CD4-positive, CD25-positive, alpha-beta regulatory T cell (primary cell): ENCODE data around the gene ADH4. TPM values are rescaled to one million over a fixed set of nuclear protein-coding genes. Genes with fewer than 3 reads are reported as not detected.
"Not testable (repeated sequence)": the region's sequence is repeated elsewhere in the genome, so short reads cannot be mapped to it uniquely, and the experiment has no call there.

ENCODE experiments used
- ATAC-seq, 2 donors: fragments of 150-1000 bp; cut with Tn5 transposase; one replicate each; pipeline ENCODE4 v1.10.0; 2021; ENCODE audit warnings: low read depth in 2 of 2, moderate number of reproducible peaks in 2 of 2, moderate library complexity in 1 of 2
- DNase-seq, 3 donors: peaks; one replicate each; pipeline versions ENCODE4 v3.0.0 to v3.0.0-alpha.2; 2012 to 2022; ENCODE audit warnings: mixed read lengths in 1 of 3
- H3K27ac ChIP-seq: one replicate; pipeline ENCODE4 v1.7.0; 2013; ENCODE audit warnings: mild to moderate bottlenecking, low read length; ENCODE audit not compliant: insufficient read depth, poor library complexity, severe bottlenecking
- H3K27me3 ChIP-seq: one replicate; pipeline ENCODE4 v1.7.0; 2013; ENCODE audit warnings: low read length; ENCODE audit not compliant: control insufficient read depth, insufficient read depth
- H3K36me3 ChIP-seq: one replicate; pipeline ENCODE4 v1.7.0; 2013; ENCODE audit warnings: mild to moderate bottlenecking, low read length, moderate library complexity; ENCODE audit not compliant: control insufficient read depth, insufficient read depth
- H3K4me1 ChIP-seq: 2 replicates; pipeline ENCODE4 v1.7.0; 2013; ENCODE audit warnings: mild to moderate bottlenecking, low read length; ENCODE audit not compliant: insufficient read depth, control insufficient read depth, poor library complexity, severe bottlenecking
- H3K4me3 ChIP-seq: one replicate; pipeline ENCODE4 v1.7.0; 2013; ENCODE audit warnings: low read depth, mild to moderate bottlenecking, low read length, moderate library complexity
- H3K9me3 ChIP-seq, 2 experiments: 1 replicate in 1 of 2; 2 replicates in 1 of 2; pipeline ENCODE4 v1.7.0; 2013; ENCODE audit warnings: low read length in 2 of 2, mild to moderate bottlenecking in 1 of 2, moderate library complexity in 1 of 2; ENCODE audit not compliant: control insufficient read depth in 2 of 2
- H3K27ac Mint-ChIP-seq, 3 donors: one replicate each; pipeline ENCODE4 v1.8.0; 2020 to 2022; ENCODE audit warnings: mild to moderate bottlenecking in 3 of 3, mixed read lengths in 3 of 3, moderate library complexity in 2 of 3
- H3K27me3 Mint-ChIP-seq: one replicate; pipeline ENCODE4 v1.8.0; 2022; ENCODE audit warnings: mild to moderate bottlenecking, mixed read lengths
- H3K36me3 Mint-ChIP-seq: one replicate; pipeline ENCODE4 v1.8.0; 2020; ENCODE audit warnings: mixed read lengths
- H3K4me1 Mint-ChIP-seq, 4 donors: one replicate each; pipeline ENCODE4 v1.8.0; 2020 to 2022; ENCODE audit warnings: mixed read lengths in 4 of 4, mild to moderate bottlenecking in 1 of 4
- H3K4me3 Mint-ChIP-seq, 4 donors: one replicate each; pipeline ENCODE4 v1.8.0; 2020 to 2022; ENCODE audit warnings: mild to moderate bottlenecking in 4 of 4, mixed read lengths in 4 of 4, moderate library complexity in 3 of 4
- H3K9me3 Mint-ChIP-seq, 7 donors: one replicate each; pipeline ENCODE4 v1.8.0; 2020 to 2022; ENCODE audit warnings: mixed read lengths in 7 of 7, mild to moderate bottlenecking in 3 of 7, moderate library complexity in 2 of 7
- polyA plus RNA-seq, 4 donors: library from polyadenylated mRNA; unstranded; fragments of 300-500 nt; fragmentation: Illumina TruSeq; gene quantifications; one replicate each; pipeline ENCODE4 v1.2.3, GENCODE V29; 2021
- total RNA-seq: library from RNA; stranded (reverse); gene quantifications from one replicate; pipeline ENCODE4 v1.2.3, GENCODE V29; 2022

Gene ADH4
- total and polyA plus RNA-seq, 5 donors from 2014 or later, result not detected

- Mint-ChIP-seq H3K4me1 (peaks cover 0 to 2% (median 0%) of the 10 kb centered on the region in 4 donors), H3K27ac (no peak overlapping the region), H3K9me3 (peaks cover 0 to 2% (median 0%) of the 10 kb centered on the region in 7 donors), H3K36me3 (no peaks in the 10 kb centered on the region), H3K4me3 (no peak overlapping the region), H3K27me3 (peaks cover 6% of the 10 kb centered on the region)
- ATAC-seq, result no peak
- Histone ChIP-seq H3K36me3 (no peaks in the 10 kb centered on the region), H3K4me3 (no peak overlapping the region), H3K27me3 (peaks cover 2% of the 10 kb centered on the region), H3K9me3 (no peaks in the 10 kb centered on the region), H3K27ac (no peak overlapping the region), H3K4me1 (no peaks in the 10 kb centered on the region)
- DNase-seq, result no peak
These were observed 17.7 kb downstream of the ADH4 start for GRCh38 chr4:99126376-99126775.

- DNase-seq (no peak), ATAC-seq (no peak)
- peaks cover 2 to 5% (median 3%) of the 10 kb centered on the region in 4 donors for H3K4me1 Mint-ChIP-seq
- H3K9me3 ChIP-seq, result no peaks in the 10 kb centered on the region
- H3K4me3 Mint-ChIP-seq, result no peak overlapping the region
- H3K36me3 Mint-ChIP-seq, result no peaks in the 10 kb centered on the region
- no peaks in the 10 kb centered on the region for H3K27me3 ChIP-seq
- H3K9me3 Mint-ChIP-seq, result peaks cover 0 to 5% (median 0%) of the 10 kb centered on the region in 7 donors
- peaks cover 5% of the 10 kb centered on the region for H3K27me3 Mint-ChIP-seq
- H3K27ac Mint-ChIP-seq, result no peak overlapping the region
- no peaks in the 10 kb centered on the region for H3K36me3 ChIP-seq
- H3K4me3 ChIP-seq, result no peak overlapping the region
- no peaks in the 10 kb centered on the region for H3K4me1 ChIP-seq
- H3K27ac ChIP-seq, result no peak overlapping the region
These were observed 23.1 kb downstream of the ADH4 start for GRCh38 chr4:99121008-99121407.

- Histone ChIP-seq H3K27me3 (no peaks in the 10 kb centered on the region), H3K27ac (no peak overlapping the region), H3K4me3 (no peak overlapping the region), H3K9me3 (no peaks in the 10 kb centered on the region), H3K4me1 (no peaks in the 10 kb centered on the region), H3K36me3 (no peaks in the 10 kb centered on the region)
- DNase-seq, result no peak
- Mint-ChIP-seq H3K36me3 (no peaks in the 10 kb centered on the region), H3K4me1 (peaks cover 2 to 5% (median 3%) of the 10 kb centered on the region in 4 donors), H3K27ac (no peak overlapping the region), H3K9me3 (peaks cover 0 to 3% (median 0%) of the 10 kb centered on the region in 7 donors), H3K27me3 (peaks cover under 1% of the 10 kb centered on the region), H3K4me3 (no peak overlapping the region)
- no peak for ATAC-seq
These were observed 23.6 kb downstream of the ADH4 start for GRCh38 chr4:99120501-99120900.

GRCh38 chr4:99117876-99118693 is 26.0 kb downstream of the ADH4 start:
- no peaks in the 10 kb centered on the region for H3K27me3 ChIP-seq
- peak in 2 of 3 donors; percentile 8 to 24 for DNase-seq
- H3K4me1 ChIP-seq, result no peaks in the 10 kb centered on the region
- no peaks in the 10 kb centered on the region for H3K36me3 ChIP-seq
- H3K9me3 ChIP-seq, result no peaks in the 10 kb centered on the region
- H3K27ac Mint-ChIP-seq, result peak overlapping the region in 1 of 3 donors; percentile 44
- peaks cover 0 to 2% (median 0%) of the 10 kb centered on the region in 7 donors for H3K9me3 Mint-ChIP-seq
- no peak for ATAC-seq
- H3K27ac ChIP-seq, result no peak overlapping the region
- no peak overlapping the region for H3K4me3 ChIP-seq
- H3K36me3 Mint-ChIP-seq, result no peaks in the 10 kb centered on the region
- H3K4me3 Mint-ChIP-seq, result no peak overlapping the region
- H3K27me3 Mint-ChIP-seq, result no peaks in the 10 kb centered on the region
- peaks cover 2 to 5% (median 3%) of the 10 kb centered on the region in 4 donors for H3K4me1 Mint-ChIP-seq

- not testable (repeated sequence) for ATAC-seq, H3K9me3 ChIP-seq, H3K4me3 ChIP-seq, H3K36me3 Mint-ChIP-seq, H3K27ac ChIP-seq, H3K27me3 Mint-ChIP-seq, H3K36me3 ChIP-seq, DNase-seq, H3K27me3 ChIP-seq, H3K4me1 ChIP-seq, H3K4me1 Mint-ChIP-seq, H3K9me3 Mint-ChIP-seq, H3K4me3 Mint-ChIP-seq
- peak overlapping the region in 1 of 3 donors; percentile 44 for H3K27ac Mint-ChIP-seq
These were observed 26.8 kb downstream of the ADH4 start for GRCh38 chr4:99117122-99117841.

GRCh38 chr4:99109286-99109685 is 34.8 kb downstream of the ADH4 start:
- H3K27me3 Mint-ChIP-seq, H3K4me3 ChIP-seq, DNase-seq, H3K4me1 Mint-ChIP-seq, H3K27ac ChIP-seq, H3K27me3 ChIP-seq, H3K27ac Mint-ChIP-seq, H3K9me3 Mint-ChIP-seq, H3K4me3 Mint-ChIP-seq, ATAC-seq, H3K4me1 ChIP-seq, H3K36me3 ChIP-seq, H3K9me3 ChIP-seq, H3K36me3 Mint-ChIP-seq: not testable (repeated sequence)

- no peak overlapping the region for H3K27ac ChIP-seq
- Mint-ChIP-seq H3K27ac (peak overlapping the region in 1 of 3 donors; percentile 43), H3K4me1 (peaks cover 0 to 5% (median 2%) of the 10 kb centered on the region in 4 donors), H3K4me3 (no peak overlapping the region), H3K27me3 (no peaks in the 10 kb centered on the region), H3K36me3 (peaks cover 4% of the 10 kb centered on the region), H3K9me3 (peaks cover 0 to 3% (median 0%) of the 10 kb centered on the region in 7 donors)
- no peaks in the 10 kb centered on the region for H3K9me3 ChIP-seq
- no peak for ATAC-seq
- DNase-seq, result no peak
- H3K27me3 ChIP-seq, result no peaks in the 10 kb centered on the region
- no peak overlapping the region for H3K4me3 ChIP-seq
- no peaks in the 10 kb centered on the region for H3K36me3 ChIP-seq
- H3K4me1 ChIP-seq, result no peaks in the 10 kb centered on the region
These were observed 39.9 kb downstream of the ADH4 start for GRCh38 chr4:99104153-99104552.
